ENCODE results near the gene HDC. TPM values are rescaled to one million over a fixed set of nuclear protein-coding genes. Genes with fewer than 3 reads are reported as not detected.

Gene HDC
- total RNA-seq, 3 donors from 2014 or later (not counting 1 experiment from before 2014, with no cell fraction given), result 0.14 to 494 (median 9.5) TPM

GRCh38 chr15:50277370-50277769 is 11.8 kb upstream of the HDC start:
- 88% methylated on average over 1 of the region's 1 CpG for WGBS (ENCODE audit: insufficient coverage)
- Mint-ChIP-seq H3K4me1 (no peaks in the 10 kb centered on the region), H3K4me3 (no peak overlapping the region), H3K36me3 (no peaks in the 10 kb centered on the region), H3K9me3 (no peaks in the 10 kb centered on the region), H3K27ac (peak overlapping the region in 1 of 2 donors; percentile 16), H3K27me3 (ENCODE audit: low read depth in 2 of 2) (no peaks in the 10 kb centered on the region)
- intact Hi-C loops (cut with micrococcal nuclease), result no loop called here
- Histone ChIP-seq H3K27me3 (ENCODE audit: control insufficient read depth, insufficient read depth, low read length) (no peaks in the 10 kb centered on the region), H3K4me3 (ENCODE audit: low read length) (no peak overlapping the region), H3K4me1 (ENCODE audit: control insufficient read depth, insufficient read depth, low read length) (no peaks in the 10 kb centered on the region), H3K27ac (ENCODE audit: low read length) (no peak overlapping the region), H3K36me3 (ENCODE audit: control insufficient read depth, insufficient read depth, low read length) (no peaks in the 10 kb centered on the region), H3K9me3 (ENCODE audit: control insufficient read depth, insufficient read depth, low read length) (no peaks in the 10 kb centered on the region)
- TF ChIP-seq, protein P1, sequence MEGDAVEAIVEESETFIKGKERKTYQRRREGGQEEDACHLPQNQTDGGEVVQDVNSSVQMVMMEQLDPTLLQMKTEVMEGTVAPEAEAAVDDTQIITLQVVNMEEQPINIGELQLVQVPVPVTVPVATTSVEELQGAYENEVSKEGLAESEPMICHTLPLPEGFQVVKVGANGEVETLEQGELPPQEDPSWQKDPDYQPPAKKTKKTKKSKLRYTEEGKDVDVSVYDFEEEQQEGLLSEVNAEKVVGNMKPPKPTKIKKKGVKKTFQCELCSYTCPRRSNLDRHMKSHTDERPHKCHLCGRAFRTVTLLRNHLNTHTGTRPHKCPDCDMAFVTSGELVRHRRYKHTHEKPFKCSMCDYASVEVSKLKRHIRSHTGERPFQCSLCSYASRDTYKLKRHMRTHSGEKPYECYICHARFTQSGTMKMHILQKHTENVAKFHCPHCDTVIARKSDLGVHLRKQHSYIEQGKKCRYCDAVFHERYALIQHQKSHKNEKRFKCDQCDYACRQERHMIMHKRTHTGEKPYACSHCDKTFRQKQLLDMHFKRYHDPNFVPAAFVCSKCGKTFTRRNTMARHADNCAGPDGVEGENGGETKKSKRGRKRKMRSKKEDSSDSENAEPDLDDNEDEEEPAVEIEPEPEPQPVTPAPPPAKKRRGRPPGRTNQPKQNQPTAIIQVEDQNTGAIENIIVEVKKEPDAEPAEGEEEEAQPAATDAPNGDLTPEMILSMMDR (IDR thresholded peaks at IDR 0.05), result no peak
- no peak for ATAC-seq
- DNase-seq, result no peak

GRCh38 chr15:50275908-50276307 is 10.4 kb upstream of the HDC start:
- H3K4me3 ChIP-seq (ENCODE audit: low read length), result no peak overlapping the region
- no peak overlapping the region for H3K27ac ChIP-seq (ENCODE audit: low read length)
- intact Hi-C loops (cut with micrococcal nuclease), result no loop called here
- no peaks in the 10 kb centered on the region for H3K36me3 ChIP-seq (ENCODE audit: control insufficient read depth, insufficient read depth, low read length)
- H3K9me3 ChIP-seq (ENCODE audit: control insufficient read depth, insufficient read depth, low read length), result no peaks in the 10 kb centered on the region
- ATAC-seq, result no peak
- no peak for DNase-seq
- 94% methylated on average over 3 of the region's 3 CpGs for WGBS (ENCODE audit: insufficient coverage)
- Mint-ChIP-seq H3K4me3 (no peak overlapping the region), H3K4me1 (no peaks in the 10 kb centered on the region), H3K9me3 (no peaks in the 10 kb centered on the region), H3K36me3 (no peaks in the 10 kb centered on the region), H3K27ac (no peak overlapping the region), H3K27me3 (ENCODE audit: low read depth in 2 of 2) (no peaks in the 10 kb centered on the region)
- no peaks in the 10 kb centered on the region for H3K4me1 ChIP-seq (ENCODE audit: control insufficient read depth, insufficient read depth, low read length)
- TF ChIP-seq, protein P1 (IDR thresholded peaks at IDR 0.05), result no peak
- no peaks in the 10 kb centered on the region for H3K27me3 ChIP-seq (ENCODE audit: control insufficient read depth, insufficient read depth, low read length)

GRCh38 chr15:50275091-50275490 is 9.6 kb upstream of the HDC start:
- Histone ChIP-seq H3K4me3 (ENCODE audit: low read length) (no peak overlapping the region), H3K27me3 (ENCODE audit: control insufficient read depth, insufficient read depth, low read length) (no peaks in the 10 kb centered on the region), H3K27ac (ENCODE audit: low read length) (no peak overlapping the region), H3K4me1 (ENCODE audit: control insufficient read depth, insufficient read depth, low read length) (no peaks in the 10 kb centered on the region), H3K36me3 (ENCODE audit: control insufficient read depth, insufficient read depth, low read length) (no peaks in the 10 kb centered on the region), H3K9me3 (ENCODE audit: control insufficient read depth, insufficient read depth, low read length) (no peaks in the 10 kb centered on the region)
- Mint-ChIP-seq H3K9me3 (no peaks in the 10 kb centered on the region), H3K36me3 (no peaks in the 10 kb centered on the region), H3K4me1 (no peaks in the 10 kb centered on the region), H3K27ac (no peak overlapping the region), H3K27me3 (ENCODE audit: low read depth in 2 of 2) (no peaks in the 10 kb centered on the region), H3K4me3 (no peak overlapping the region)
- TF ChIP-seq, protein P1 (IDR thresholded peaks at IDR 0.05), result no peak
- DNase-seq (no peak), ATAC-seq (no peak)
- intact Hi-C loops (cut with micrococcal nuclease), result no loop called here
- 69% methylated on average over 2 of the region's 2 CpGs for WGBS (ENCODE audit: insufficient coverage)

GRCh38 chr15:50267577-50267976 is 2.1 kb upstream of the HDC start:
- Mint-ChIP-seq H3K27me3 (ENCODE audit: low read depth in 2 of 2) (no peaks in the 10 kb centered on the region), H3K9me3 (no peaks in the 10 kb centered on the region), H3K27ac (no peak overlapping the region), H3K4me3 (no peak overlapping the region), H3K4me1 (peaks cover 8 to 9% of the 10 kb centered on the region in 2 donors), H3K36me3 (no peaks in the 10 kb centered on the region)
- DNase-seq (no peak), ATAC-seq (no peak)
- WGBS (ENCODE audit: insufficient coverage), result 78% methylated on average over 1 of the region's 2 CpGs
- Histone ChIP-seq H3K36me3 (ENCODE audit: control insufficient read depth, insufficient read depth, low read length) (no peaks in the 10 kb centered on the region), H3K27me3 (ENCODE audit: control insufficient read depth, insufficient read depth, low read length) (no peaks in the 10 kb centered on the region), H3K27ac (ENCODE audit: low read length) (no peak overlapping the region), H3K9me3 (ENCODE audit: control insufficient read depth, insufficient read depth, low read length) (no peaks in the 10 kb centered on the region), H3K4me1 (ENCODE audit: control insufficient read depth, insufficient read depth, low read length) (peaks cover 10% of the 10 kb centered on the region), H3K4me3 (ENCODE audit: low read length) (no peak overlapping the region)
- TF ChIP-seq, protein P1 (IDR thresholded peaks at IDR 0.05), result no peak
- intact Hi-C loops (cut with micrococcal nuclease), result no loop called here

Data from natural killer cell (primary cell).